OCI-LY7 (cell line): ENCODE results near the gene FAM13C. TPM values are rescaled to one million over a fixed set of nuclear protein-coding genes. Genes with fewer than 3 reads are reported as not detected.

Experiments
- BruUV-seq: library from RNA; stranded (reverse); fragments of 400-500 nt; replicated peaks from 2 replicates; lab custom pipeline; 2021; lab: Mats Ljungman, UMichigan
- CTCF ChIA-PET: fragments of 300-600 bp; sonication (Branson Sonifier 250); formaldehyde crosslinking; loops from one replicate; lab custom pipeline; 2022; ENCODE audit warnings: antibody characterized with exemption; ENCODE audit not compliant: unreplicated experiment; lab: Charles Lee
- POLR2A ChIA-PET: fragments of 300-600 bp; sonication (Branson Sonifier 250); formaldehyde crosslinking; loops from one replicate; lab custom pipeline; 2022; ENCODE audit warnings: antibody characterized with exemption; lab: Charles Lee
- DNase-seq: peaks from one replicate; pipeline ENCODE4 v3.0.0-alpha.2; 2015; ENCODE audit warnings: low spot score
- H2AFZ ChIP-seq: fragments of 200-600 bp; sonication (generic), shearing (Covaris generic); 2 replicates; pipeline ENCODE4 v1.6.1; 2014; ENCODE audit warnings: mild to moderate bottlenecking, antibody characterized with exemption, low read length, moderate library complexity
- H3K27ac ChIP-seq: fragments of 200-600 bp; sonication (generic); 2 replicates; pipeline ENCODE4 v1.5.1; 2014; ENCODE audit warnings: mixed run types, low read depth, mild to moderate bottlenecking, moderate library complexity, low read length, inconsistent platforms; ENCODE audit not compliant: poor library complexity, severe bottlenecking
- H3K36me3 ChIP-seq: fragments of 200-600 bp; sonication (generic); 2 replicates; pipeline ENCODE4 v1.6.1; 2014; ENCODE audit warnings: mild to moderate bottlenecking, antibody characterized with exemption, low read length, moderate library complexity, mixed read lengths; ENCODE audit not compliant: insufficient read depth
- H3K4me1 ChIP-seq: fragments of 200-600 bp; sonication (generic); 2 replicates; pipeline ENCODE4 v1.5.1; 2014; ENCODE audit warnings: mild to moderate bottlenecking, low read length; ENCODE audit not compliant: insufficient read depth, poor library complexity, severe bottlenecking
- H3K4me2 ChIP-seq: fragments of 200-600 bp; sonication (generic); 2 replicates; pipeline ENCODE4 v1.6.1; 2014; ENCODE audit warnings: mild to moderate bottlenecking, low read length
- H3K4me3 ChIP-seq: fragments of 200-600 bp; sonication (generic); 2 replicates; pipeline ENCODE4 v1.5.1; 2014; ENCODE audit warnings: mild to moderate bottlenecking, low read depth, low read length; ENCODE audit not compliant: poor library complexity, severe bottlenecking
- H3K79me2 ChIP-seq: fragments of 200-600 bp; sonication (generic); 2 replicates; pipeline ENCODE4 v1.6.1; 2016; ENCODE audit warnings: low read depth, mild to moderate bottlenecking, low read length, moderate library complexity, mixed read lengths; ENCODE audit not compliant: insufficient read depth
- H3K9me2 ChIP-seq: fragments of 200-600 bp; sonication (generic); 2 replicates; pipeline ENCODE4 v1.6.1; 2016; ENCODE audit warnings: mild to moderate bottlenecking, low read length, mixed read lengths; ENCODE audit not compliant: insufficient read depth
- H3K9me3 ChIP-seq: fragments of 200-600 bp; sonication (generic); 2 replicates; pipeline ENCODE4 v1.6.1; 2014; ENCODE audit warnings: mild to moderate bottlenecking, mixed run types, low read length, mixed read lengths
- H4K20me1 ChIP-seq: fragments of 200-600 bp; sonication (generic); 2 replicates; pipeline ENCODE4 v1.6.1; 2014; ENCODE audit warnings: mild to moderate bottlenecking, antibody characterized with exemption, low read length, moderate library complexity, mixed read lengths; ENCODE audit not compliant: insufficient read depth
- EZH2phosphoT487 ChIP-seq: fragments of 200-600 bp; sonication (generic); IDR thresholded peaks from 2 replicates; pipeline ENCODE4 v1.6.1; 2018; ENCODE audit warnings: low read depth, borderline replicate concordance, mild to moderate bottlenecking, mixed run types, antibody characterized with exemption, low read length, moderate library complexity, mixed read lengths
- intact Hi-C: fragments of 100-400 bp; cut with micrococcal nuclease; formaldehyde crosslinking; loops from one replicate; pipeline ENCODE4 v1.10.0; 2022; ENCODE audit not compliant: unreplicated experiment
- total RNA-seq, 2 experiments: library from RNA; depleted of rRNA in 1 of 2; stranded (reverse); fragments of >200 nt in 1 of 2; shearing (Covaris generic) in 1 of 2; gene quantifications; 2 replicates each; pipeline ENCODE4 v1.2.3, GENCODE V29; 2014 to 2022
- TF ChIP-seq, protein P1 (sequence below): fragments of 200-600 bp; sonication (generic); conservative IDR thresholded peaks from 2 replicates; pipeline ENCODE4 v1.5.1; 2014; ENCODE audit warnings: mild to moderate bottlenecking, antibody characterized with exemption, low read length, moderate library complexity, mixed read lengths

Gene FAM13C
- total RNA-seq, 2 experiments from 2014 or later, result not detected

DNA sequence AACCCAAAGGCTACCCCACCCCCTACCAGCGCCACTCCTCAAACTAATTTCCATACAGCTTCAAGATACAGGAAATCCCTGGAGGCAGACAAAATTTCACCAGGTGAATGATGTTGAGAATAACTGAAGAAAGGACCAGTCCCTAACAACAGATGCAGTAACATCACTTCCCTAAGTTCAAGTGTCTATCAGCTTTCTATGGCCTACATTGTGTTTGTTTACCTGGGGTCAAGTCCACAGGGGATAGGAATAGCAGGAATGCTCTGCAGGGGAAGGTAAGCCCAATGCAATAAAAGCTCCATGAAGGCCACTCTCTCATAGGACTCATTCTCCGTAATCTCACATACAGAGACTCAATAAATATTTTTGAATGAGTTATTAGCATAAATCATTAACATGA is 26.9 kb downstream of the FAM13C start:
- H3K79me2 ChIP-seq, result no peaks in the 10 kb centered on the region
- CTCF ChIA-PET, result no interaction called here
- H3K4me2 ChIP-seq, result no peak overlapping the region
- no peaks in the 10 kb centered on the region for H3K4me1 ChIP-seq
- no peak overlapping the region for H3K4me3 ChIP-seq
- no peaks in the 10 kb centered on the region for H3K9me2 ChIP-seq
- no TSS peak for BruUV-seq
- no peaks in the 10 kb centered on the region for H4K20me1 ChIP-seq
- no peak overlapping the region for H2AFZ ChIP-seq
- H3K36me3 ChIP-seq, result no peaks in the 10 kb centered on the region
- DNase-seq, result no peak
- POLR2A ChIA-PET, result no interaction called here
- intact Hi-C loops, result no loop called here
- no peak overlapping the region for H3K27ac ChIP-seq
- TF ChIP-seq, protein P1, sequence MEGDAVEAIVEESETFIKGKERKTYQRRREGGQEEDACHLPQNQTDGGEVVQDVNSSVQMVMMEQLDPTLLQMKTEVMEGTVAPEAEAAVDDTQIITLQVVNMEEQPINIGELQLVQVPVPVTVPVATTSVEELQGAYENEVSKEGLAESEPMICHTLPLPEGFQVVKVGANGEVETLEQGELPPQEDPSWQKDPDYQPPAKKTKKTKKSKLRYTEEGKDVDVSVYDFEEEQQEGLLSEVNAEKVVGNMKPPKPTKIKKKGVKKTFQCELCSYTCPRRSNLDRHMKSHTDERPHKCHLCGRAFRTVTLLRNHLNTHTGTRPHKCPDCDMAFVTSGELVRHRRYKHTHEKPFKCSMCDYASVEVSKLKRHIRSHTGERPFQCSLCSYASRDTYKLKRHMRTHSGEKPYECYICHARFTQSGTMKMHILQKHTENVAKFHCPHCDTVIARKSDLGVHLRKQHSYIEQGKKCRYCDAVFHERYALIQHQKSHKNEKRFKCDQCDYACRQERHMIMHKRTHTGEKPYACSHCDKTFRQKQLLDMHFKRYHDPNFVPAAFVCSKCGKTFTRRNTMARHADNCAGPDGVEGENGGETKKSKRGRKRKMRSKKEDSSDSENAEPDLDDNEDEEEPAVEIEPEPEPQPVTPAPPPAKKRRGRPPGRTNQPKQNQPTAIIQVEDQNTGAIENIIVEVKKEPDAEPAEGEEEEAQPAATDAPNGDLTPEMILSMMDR, result no peak
- TF ChIP-seq EZH2phosphoT487, result no peak
- H3K9me3 ChIP-seq, result no peaks in the 10 kb centered on the region

DNA sequence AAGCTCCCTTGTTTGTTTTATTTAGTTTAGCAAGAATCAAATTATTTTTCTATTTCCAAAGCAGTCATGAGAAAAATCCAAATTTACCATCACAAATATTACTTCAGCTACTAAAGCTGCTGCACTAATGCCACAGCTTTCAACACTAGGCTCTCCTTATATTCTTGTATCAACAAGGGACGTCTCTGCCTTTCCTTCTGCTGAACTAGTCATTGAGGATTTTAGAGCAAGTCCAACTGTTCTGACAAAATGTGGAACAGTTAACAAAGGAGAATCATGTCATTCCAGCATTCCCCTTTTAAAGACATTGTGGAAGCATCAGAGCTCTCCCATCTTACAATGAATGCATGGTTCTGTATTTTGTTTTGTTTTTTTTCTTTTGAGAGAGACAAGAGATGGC is 28.6 kb downstream of the FAM13C start:
- no peaks in the 10 kb centered on the region for H3K9me3 ChIP-seq
- H3K4me1 ChIP-seq, result no peaks in the 10 kb centered on the region
- intact Hi-C loops, result no loop called here
- ChIA-PET POLR2A (no interaction called here), CTCF (no interaction called here)
- no peak for DNase-seq
- no peaks in the 10 kb centered on the region for H3K9me2 ChIP-seq
- BruUV-seq, result no TSS peak
- TF ChIP-seq, protein P1, result no peak
- H2AFZ ChIP-seq, result no peak overlapping the region
- H3K79me2 ChIP-seq, result no peaks in the 10 kb centered on the region
- no peak overlapping the region for H3K4me3 ChIP-seq
- H3K36me3 ChIP-seq, result no peaks in the 10 kb centered on the region
- H3K27ac ChIP-seq, result no peak overlapping the region
- H3K4me2 ChIP-seq, result no peak overlapping the region
- no peaks in the 10 kb centered on the region for H4K20me1 ChIP-seq

DNA sequence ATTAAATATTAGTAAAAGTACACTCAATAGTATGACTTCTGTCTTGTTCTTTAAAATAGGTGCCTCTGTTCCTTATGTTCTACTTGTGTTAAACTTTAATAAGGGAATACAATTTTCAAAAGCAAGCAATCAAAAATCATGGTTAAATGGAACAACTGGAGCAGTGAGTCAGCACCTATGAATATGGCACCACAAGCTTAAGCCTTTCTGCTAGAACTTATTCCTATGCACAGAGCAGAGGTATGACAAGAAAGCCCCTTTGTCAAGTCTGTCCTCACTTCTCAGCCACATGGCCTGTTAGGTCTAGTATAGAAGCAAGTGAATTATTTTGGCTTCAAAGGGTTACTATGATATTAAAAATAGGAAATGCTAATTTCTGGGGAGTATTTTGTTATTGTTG is 29.8 kb downstream of the FAM13C start:
- Histone ChIP-seq H3K9me3 (no peaks in the 10 kb centered on the region), H2AFZ (no peak overlapping the region), H4K20me1 (no peaks in the 10 kb centered on the region), H3K9me2 (no peaks in the 10 kb centered on the region), H3K4me2 (no peak overlapping the region), H3K36me3 (no peaks in the 10 kb centered on the region), H3K4me3 (no peak overlapping the region), H3K27ac (no peak overlapping the region), H3K79me2 (no peaks in the 10 kb centered on the region), H3K4me1 (no peaks in the 10 kb centered on the region)
- intact Hi-C loops, result no loop called here
- POLR2A ChIA-PET, result no interaction called here
- DNase-seq, result no peak
- CTCF ChIA-PET, result no interaction called here
- BruUV-seq, result no TSS peak
- TF ChIP-seq EZH2phosphoT487, result no peak
- TF ChIP-seq, protein P1, result no peak
